Mammary epithelial cell (primary cell): ENCODE data around the gene ZNF385B.

ENCODE experiments used
- EZH2 ChIP-seq: IDR thresholded peaks from 2 replicates; pipeline ENCODE4 v1.6.1; 2012; ENCODE audit warnings: low read length, inconsistent platforms, borderline replicate concordance
- TF ChIP-seq, protein P1 (sequence below), 2 donors: IDR thresholded peaks in 1 of 2; conservative IDR thresholded peaks in 1 of 2; 2 replicates each; pipeline ENCODE4 v1.5.1; 2011 to 2012; ENCODE audit warnings: inconsistent platforms in 2 of 2, low read length in 2 of 2, mild to moderate bottlenecking in 2 of 2, control low read depth in 1 of 2, low read depth in 1 of 2; ENCODE audit not compliant: insufficient read depth in 1 of 2; ENCODE audit errors: extremely low read depth in 1 of 2

DNA sequence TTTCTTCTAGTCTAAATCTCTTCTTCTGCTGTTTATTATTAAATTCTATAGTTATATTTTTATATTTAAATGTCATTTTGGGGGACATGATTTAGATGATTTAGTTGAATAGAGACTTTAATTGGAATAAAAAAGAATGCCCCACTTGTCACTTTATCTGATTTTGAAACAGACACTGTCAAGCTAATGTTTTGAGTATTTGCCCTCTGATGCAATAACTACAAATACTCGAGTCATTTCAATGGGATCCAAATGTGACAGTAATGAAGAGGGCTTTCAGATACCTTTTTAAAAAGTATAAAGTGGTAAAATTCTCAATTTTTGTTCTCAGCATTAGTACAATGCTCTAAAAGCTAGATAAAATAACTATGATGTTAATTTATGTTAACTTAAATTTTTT, 339.5 kb downstream of the ZNF385B start:
- TF ChIP-seq, protein P1, sequence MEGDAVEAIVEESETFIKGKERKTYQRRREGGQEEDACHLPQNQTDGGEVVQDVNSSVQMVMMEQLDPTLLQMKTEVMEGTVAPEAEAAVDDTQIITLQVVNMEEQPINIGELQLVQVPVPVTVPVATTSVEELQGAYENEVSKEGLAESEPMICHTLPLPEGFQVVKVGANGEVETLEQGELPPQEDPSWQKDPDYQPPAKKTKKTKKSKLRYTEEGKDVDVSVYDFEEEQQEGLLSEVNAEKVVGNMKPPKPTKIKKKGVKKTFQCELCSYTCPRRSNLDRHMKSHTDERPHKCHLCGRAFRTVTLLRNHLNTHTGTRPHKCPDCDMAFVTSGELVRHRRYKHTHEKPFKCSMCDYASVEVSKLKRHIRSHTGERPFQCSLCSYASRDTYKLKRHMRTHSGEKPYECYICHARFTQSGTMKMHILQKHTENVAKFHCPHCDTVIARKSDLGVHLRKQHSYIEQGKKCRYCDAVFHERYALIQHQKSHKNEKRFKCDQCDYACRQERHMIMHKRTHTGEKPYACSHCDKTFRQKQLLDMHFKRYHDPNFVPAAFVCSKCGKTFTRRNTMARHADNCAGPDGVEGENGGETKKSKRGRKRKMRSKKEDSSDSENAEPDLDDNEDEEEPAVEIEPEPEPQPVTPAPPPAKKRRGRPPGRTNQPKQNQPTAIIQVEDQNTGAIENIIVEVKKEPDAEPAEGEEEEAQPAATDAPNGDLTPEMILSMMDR (conservative IDR thresholded peaks at IDR 0.05 in 1 of 2, IDR thresholded peaks at IDR 0.05 in 1 of 2; ENCODE audit: extremely low read depth in 1 of 2, insufficient read depth in 1 of 2, low read depth in 1 of 2, low read length in 2 of 2) = no peak
- TF ChIP-seq EZH2 = no peak
